GM10248 (cell line): Measurements from ENCODE around the gene TLE1.
"Not testable (repeated sequence)": the region's sequence is repeated elsewhere in the genome, so short reads cannot be mapped to it uniquely, and the experiment has no call there.

Source experiments
- CTCF ChIA-PET: fragments of 300-600 bp; sonication (Branson Sonifier 250); formaldehyde crosslinking; extraction: SDS; loops from one replicate; lab custom pipeline; 2021; ENCODE audit warnings: antibody characterized with exemption; lab: Yijun Ruan, JAX
- POLR2A ChIA-PET: fragments of 350-650 bp; sonication (Branson Sonifier 250); formaldehyde crosslinking; extraction: SDS; loops from one replicate; lab custom pipeline; 2020; ENCODE audit warnings: antibody characterized with exemption; lab: Yijun Ruan, JAX
- DNase-seq: peaks from one replicate; pipeline ENCODE4 v3.0.0; 2012; ENCODE audit errors: extremely low spot score
- TF ChIP-seq, protein P1 (sequence below): IDR thresholded peaks from 2 replicates; pipeline ENCODE4 v1.5.1; 2012; ENCODE audit warnings: mild to moderate bottlenecking, low read depth; ENCODE audit errors: extremely low read depth, missing control alignments, control extremely low read depth

Gene TLE1

DNA sequence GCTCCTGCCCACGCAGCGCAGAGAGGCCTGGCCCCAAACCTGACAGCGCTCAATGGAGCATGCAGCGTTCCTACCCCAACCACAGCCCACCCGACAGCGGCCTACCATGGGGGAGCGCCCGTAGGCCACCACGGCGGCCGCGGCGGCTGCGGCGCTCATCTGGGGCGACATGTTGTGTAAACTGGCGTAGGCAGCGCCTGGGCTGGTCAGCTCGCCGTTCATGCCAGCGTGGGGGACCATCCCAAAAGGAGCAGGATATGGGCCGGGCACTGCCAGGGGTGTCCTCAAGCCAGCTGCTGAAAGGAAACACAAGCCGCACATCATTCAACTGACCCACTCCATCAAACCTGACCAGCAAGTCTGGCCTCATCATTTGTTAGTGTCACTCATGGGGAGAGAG lies 77.7 kb downstream of the TLE1 start:
- POLR2A ChIA-PET, result no interaction called here

DNA sequence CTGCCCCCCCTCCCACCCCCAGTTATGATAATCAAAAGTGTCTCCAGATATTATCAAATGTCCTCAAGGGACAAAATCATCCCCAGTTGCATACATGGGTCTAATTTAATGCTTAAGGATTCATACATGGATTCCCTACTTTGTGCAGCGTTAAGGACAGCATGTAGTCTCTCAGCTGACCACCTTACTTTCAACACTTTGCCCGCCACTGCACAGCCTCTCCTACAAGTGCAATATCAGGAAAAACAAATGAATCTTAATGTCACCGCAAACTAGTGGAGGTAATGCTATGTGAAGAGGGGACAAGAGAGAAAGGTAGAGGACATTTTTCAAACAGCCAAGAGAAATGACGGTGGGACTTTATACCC lies 78.6 kb downstream of the TLE1 start:
- CTCF ChIA-PET, result no interaction called here
- POLR2A ChIA-PET, result no interaction called here
- TF ChIP-seq, protein P1, sequence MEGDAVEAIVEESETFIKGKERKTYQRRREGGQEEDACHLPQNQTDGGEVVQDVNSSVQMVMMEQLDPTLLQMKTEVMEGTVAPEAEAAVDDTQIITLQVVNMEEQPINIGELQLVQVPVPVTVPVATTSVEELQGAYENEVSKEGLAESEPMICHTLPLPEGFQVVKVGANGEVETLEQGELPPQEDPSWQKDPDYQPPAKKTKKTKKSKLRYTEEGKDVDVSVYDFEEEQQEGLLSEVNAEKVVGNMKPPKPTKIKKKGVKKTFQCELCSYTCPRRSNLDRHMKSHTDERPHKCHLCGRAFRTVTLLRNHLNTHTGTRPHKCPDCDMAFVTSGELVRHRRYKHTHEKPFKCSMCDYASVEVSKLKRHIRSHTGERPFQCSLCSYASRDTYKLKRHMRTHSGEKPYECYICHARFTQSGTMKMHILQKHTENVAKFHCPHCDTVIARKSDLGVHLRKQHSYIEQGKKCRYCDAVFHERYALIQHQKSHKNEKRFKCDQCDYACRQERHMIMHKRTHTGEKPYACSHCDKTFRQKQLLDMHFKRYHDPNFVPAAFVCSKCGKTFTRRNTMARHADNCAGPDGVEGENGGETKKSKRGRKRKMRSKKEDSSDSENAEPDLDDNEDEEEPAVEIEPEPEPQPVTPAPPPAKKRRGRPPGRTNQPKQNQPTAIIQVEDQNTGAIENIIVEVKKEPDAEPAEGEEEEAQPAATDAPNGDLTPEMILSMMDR, result no peak
- DNase-seq, result no peak

More for the DNA sequence above, 77.7 kb downstream of the TLE1 start:
- no peak for DNase-seq
- TF ChIP-seq, protein P1, result no peak
- CTCF ChIA-PET, result no interaction called here

DNA sequence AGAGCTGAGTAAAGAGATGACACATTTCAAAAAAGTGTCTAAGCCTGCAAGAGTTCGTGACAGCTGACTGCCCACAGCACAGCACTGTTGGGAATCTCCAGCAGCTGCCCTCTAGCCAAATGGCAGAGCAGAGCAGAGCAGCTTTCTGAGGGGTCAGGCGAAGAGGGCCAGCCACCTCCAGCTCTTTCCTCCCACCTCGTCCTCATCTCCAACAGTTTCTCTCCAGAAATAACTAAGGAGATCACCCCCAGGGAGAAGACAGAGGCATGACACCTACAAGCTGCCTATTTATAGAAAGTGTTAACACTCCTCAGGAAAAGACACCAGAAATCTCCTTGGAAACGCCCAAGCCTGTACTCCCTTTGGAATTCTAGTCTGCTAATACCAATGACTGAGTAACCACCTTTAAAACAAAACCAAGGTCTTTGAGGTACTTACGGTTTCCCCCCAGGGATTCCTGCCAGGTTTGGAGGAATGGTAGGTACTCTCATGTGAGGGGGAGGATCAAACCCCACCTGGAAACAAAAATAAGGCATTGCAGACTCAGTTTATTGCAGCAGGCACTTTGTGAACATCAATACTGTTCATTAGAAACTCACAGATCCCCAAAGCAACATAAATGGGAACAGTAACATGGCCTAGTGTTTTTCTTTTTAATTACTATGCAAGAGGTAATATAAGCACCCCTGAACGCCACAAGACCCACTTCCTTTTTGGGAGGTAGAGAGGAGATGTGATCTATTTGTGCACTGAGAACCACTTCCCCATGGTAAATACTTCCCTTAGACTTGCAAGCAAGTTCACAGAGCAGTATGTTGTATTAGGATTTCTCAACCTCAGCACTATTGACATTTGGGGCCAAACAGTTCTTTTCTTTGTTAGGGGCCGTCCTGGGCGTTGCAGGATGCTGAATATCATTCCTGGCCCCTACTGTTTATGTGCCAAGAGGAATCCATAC lies 79.3 kb downstream of the TLE1 start:
- no peak for DNase-seq
- ChIA-PET CTCF (no interaction called here), POLR2A (no interaction called here)
- TF ChIP-seq, protein P1, result no peak

DNA sequence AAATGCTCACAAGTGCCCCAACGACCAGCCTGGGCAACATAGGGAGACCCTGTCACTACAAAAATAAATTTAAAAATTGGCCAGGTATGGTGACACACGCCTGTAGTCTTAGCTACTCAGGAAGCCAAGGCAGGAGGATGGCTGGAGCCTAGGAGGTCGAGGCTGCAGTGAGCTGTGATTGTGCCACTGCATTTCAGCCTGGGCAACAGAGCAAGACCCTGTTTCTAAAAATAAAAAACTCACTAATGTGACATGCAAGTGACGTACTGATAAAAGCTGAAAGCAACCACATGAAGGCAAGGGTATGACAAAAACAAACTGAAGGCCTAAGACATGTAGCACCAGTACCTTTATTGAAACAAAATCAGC lies 81.1 kb downstream of the TLE1 start:
- TF ChIP-seq, protein P1, result no peak
- DNase-seq, result no peak
- ChIA-PET POLR2A (no interaction called here), CTCF (no interaction called here)

DNA sequence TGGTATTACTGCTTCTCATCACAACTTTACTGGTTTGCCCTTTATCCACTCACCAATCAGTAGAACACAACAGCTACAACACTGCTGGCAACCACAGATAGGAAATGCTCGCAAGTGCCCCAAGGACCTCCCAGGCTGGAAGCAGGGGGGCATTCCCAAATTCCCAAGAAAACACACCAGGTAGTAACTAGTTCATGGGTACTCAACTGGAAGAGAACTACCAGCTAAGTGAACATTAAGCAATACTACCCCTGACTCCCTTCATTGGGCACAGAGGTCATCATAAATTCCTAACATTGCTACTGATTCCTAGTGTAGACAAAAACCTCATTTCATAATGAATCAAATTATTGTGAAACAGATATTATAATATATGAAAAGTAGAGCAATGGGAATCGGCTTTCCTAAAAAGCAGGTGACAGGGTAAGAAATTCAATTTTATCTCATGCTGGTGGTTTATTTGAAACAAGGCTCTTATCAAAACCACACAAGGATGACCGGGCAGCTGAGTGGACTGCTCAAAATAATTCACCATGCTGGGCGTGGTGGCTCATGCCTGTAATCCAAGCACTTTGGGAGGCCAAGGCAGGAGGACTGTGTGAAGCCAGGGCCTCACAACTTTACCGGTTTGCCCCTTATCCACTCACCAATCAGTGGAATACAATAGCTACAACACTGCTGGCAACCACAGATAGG lies 81.6 kb downstream of the TLE1 start:
- TF ChIP-seq, protein P1, result no peak
- POLR2A ChIA-PET, result no interaction called here
- CTCF ChIA-PET, result no interaction called here
- DNase-seq, result no peak

DNA sequence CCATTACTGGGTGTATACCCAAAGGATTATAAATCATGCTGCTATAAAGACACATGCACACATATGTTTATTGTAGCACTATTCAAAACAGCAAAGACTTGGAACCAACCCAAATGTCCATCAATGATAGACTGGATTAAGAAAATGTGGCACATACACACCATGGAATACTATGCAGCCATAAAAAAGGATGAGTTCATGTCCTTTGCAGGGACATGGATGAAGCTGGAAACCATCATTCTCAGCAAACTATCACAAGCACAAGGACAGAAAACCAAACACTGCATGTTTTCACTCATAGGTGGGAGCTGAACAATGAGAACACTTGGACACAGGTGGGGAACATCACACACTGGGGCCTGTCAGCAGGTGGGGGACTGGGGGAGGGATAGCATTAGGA lies 83.1 kb downstream of the TLE1 start:
- CTCF ChIA-PET, DNase-seq, POLR2A ChIA-PET: not testable (repeated sequence)

DNA sequence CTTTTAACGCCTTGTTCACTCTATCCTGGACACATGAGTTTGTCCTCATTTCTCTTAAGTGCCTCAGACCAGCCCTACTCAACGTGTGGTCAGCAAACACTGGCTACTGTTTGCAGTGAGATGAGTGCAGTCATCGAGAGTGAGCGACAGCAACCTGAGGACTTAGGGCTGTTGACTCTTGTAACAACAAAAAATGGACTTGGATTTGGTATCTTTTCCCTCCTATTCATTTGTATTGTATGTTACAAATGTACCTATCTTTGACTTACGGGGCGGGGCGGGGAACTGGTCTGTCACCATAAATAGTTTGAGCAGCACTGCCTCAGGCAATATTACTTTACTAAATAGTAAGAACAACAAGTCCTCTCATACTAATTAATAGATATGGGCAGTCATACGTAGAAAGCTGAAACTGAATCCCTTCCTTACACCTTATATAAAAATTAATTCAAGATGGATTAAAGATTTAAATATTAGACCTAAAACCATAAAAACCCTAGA lies 84.1 kb downstream of the TLE1 start:
- DNase-seq, result no peak
- ChIA-PET POLR2A (no interaction called here), CTCF (no interaction called here)

More for the DNA sequence above, 84.1 kb downstream of the TLE1 start:
- TF ChIP-seq, protein P1, result no peak
